ENCODE measurements around the gene MSI2.
A peak's percentile ranks its signal among the peaks of the same experiment; 100 is the strongest.

Gene MSI2

DNA sequence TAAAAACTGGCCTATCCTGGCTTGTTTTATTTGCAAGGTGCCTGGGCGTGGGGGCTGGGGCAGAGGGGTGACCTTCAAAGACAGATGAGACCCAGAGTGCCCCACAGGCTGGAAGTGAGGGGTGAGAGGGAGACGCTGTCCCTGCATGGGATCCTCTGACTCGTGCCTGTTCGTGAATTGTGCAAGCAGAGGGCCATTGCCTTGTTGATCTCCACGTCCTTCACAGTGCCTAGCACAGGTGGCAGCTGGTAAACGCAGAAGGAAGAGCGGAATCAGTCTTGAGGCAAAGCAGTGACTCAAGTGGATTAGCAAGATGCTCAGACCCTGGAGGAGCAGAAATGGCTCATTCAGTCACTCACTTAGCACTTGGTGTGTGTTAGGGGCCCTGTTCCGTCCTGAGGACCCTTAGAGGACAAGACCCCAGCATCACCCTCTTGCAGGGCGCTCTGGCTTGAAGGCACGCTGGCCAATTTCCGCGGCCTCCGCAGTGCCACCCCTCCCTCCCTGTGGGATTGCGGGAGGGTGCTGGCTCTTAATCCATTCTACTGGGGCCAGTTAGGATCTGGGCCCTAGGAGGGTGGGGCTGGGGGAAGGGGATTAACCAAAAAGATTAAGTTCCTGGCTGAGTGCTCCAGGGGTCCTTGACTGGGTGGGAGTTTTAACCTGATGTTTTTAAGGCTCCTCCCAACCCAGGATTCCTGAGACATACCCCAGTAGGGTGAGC, 337.6 kb downstream of the MSI2 start:
- DNase-seq, result no peak

DNA sequence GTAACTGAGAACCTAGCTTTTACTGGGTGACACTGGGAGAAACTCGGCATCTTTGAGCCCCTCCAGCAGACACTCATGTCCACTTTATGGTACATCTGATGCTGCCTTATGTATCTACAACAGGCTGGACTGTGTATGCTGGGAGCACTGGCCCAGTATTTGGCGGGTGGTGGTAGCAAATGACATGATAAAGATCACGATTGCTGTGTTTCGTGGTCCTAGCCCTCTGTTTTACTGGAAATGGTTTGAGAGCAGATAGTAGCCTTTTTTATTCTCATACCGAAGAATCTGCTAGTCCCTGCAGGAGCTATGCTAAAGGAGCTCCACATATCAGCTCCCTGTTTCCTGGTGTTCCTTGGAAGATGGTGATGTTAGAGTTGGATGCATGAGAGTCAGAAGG, 338.4 kb downstream of the MSI2 start:
- no peak for DNase-seq

- no peak for DNase-seq
Measured at GRCh38 chr17:57595426-57595825, 339.1 kb downstream of the MSI2 start.

- no peak for DNase-seq
Measured at GRCh38 chr17:57595947-57596695, 339.8 kb downstream of the MSI2 start.

DNA sequence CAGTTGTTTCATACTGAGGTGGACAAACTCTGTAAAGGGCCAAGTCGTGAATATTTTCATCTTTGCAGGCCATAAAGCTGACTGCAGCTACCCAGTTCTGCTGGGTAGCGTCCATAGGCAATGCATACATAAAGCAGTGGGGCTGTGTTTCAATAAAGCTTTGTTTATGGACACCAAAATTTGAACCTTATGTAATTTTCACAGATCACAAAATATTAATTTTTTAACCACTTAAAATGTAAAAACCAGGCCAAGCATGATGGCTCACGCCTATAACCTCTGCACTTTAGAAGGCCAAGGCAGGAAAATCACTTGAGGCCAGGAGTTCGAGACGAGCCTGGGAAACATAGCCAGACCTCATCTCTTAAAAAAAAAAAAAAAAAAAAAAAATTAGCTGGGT, 340.8 kb downstream of the MSI2 start:
- no peak for DNase-seq

DNA sequence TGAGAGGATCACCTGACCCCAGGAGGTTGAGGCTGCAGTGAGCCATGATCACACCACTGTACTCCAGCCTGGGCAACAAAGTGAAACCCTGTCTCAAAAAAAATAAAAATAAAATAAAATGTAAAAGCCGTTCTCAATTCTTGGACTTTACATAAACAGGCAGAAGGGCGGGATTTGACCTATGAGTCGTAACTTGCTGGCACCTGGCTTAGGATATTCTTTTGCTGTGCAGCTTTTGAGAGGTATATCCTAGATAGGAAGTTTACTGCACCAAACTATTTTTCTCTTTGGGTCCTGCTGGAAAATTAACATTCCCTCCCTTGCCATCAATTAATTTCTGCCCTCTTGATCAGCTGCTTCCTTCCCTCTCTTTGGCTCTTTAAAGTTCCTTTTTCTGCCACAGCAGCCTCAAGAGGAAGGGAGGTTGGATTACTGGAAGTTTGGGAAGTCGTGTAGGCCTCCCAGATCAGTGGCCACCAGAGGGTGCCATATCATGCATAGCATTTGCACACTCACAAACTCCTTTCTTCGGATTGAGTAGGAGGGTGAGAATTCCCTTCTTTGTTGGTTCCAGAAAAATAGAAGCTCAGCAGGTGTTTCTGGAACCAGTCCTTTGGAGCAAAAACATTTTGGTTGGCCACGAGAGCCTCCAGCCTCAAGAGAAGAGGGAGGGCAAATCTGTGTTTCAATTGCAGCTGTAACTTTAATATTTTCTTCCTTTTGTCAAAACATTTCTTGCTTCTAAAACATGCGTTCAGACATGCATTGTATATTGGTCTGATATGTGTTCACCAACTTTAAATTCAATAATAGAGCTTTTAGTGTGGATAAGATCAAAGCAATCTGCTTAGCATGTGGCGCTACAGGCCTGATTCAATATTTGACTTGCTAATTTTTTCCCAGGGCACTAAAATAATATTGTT, 341.5 kb downstream of the MSI2 start:
- DNase-seq, result no peak

DNA sequence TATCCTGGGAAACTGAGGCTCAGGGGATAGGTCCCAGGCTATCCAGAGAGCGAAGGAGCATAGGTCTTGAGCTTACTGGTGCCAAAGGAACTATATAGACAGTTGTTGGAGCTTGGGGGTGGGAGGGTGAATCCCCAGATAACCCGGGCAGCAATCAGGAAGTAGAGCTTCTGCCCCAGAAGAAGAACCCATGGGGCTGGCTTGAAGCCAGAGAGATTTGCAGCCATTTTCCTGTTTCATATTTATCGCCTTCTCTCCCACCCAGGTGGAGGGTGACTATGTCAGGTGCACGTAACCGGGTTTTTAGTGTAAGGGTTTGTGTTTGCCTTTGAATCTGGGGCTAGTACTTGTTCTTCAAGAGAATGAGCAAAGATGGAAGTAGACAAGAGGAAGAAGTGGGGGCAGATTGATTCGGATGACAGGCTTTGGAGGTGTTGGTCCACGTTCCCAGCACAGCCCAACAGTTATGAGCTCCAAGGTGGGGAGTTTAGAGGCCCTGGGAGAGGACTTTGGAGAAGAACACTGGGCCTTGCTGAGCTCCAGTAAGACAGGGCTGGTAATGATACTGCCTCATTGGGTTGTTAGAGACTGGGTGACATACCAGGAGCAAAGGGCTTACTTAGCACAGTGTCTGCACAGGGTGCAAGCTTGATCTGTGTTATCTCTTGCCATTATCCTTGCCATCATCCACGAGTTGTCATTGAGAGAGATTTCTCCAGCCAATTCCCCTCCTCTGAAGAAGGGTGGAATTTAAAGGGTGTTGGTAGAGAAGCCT, 343.1 kb downstream of the MSI2 start:
- DNase-seq, result no peak

DNA sequence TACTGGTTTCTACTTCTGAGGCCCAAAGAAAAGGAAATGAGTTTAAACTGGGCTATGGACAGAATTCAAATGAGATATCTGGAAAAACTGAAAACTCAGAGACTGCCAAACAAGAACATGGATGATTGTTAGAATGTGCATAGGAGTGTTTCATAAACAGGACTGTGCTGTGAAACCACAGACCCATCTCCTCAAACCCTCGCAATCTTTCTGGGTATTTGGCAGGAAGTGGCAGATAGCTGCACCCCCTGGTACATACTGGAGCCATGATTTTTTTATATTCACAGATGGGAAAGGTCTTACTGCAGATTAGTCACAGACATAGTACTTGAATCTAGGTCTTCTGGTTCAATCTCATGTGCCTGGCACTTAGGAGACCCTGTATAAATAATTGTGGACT, 343.8 kb downstream of the MSI2 start:
- DNase-seq, result no peak

GRCh38 chr17:57601143-57601735, 344.9 kb downstream of the MSI2 start:
- DNase-seq, result peak; percentile 76

DNA sequence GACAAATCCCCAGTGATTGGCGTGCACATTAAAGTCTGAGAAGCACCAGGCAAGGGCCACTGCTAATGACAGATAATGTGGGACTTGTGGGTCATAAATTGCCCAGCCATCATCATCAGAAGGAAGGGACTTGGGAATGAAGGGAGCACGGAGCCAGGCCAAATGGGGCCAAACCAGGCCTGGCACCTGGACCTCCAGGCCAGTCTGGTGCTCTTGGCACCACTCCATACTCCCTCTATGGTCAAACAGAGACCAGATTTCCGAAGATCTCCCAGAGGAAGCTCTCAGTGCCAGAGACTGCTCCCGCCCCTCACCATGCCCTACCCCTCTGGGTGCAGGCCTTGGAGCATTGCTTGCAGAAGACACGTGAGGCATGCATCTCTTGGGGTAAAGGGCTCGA, 346.6 kb downstream of the MSI2 start:
- no peak for DNase-seq

DNA sequence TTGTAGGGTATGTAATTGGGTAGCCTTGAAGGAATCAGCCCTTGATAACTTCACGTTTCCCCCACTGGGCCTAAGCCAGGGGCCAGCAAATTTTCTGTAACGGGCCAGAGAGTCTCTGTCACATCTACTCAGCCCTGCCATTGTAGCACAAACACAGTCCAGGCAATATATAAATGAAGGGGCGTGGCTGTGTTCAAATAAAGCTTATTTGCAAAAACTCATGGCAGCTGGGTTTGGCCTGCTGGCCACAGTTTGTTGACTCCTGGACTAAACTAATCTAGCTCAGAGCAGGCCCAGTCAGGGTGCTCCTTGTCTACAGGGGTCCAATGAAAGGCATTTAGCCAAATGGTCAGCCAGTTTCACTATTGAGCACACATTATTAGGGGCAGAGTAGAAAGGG, 347.2 kb downstream of the MSI2 start:
- no peak for DNase-seq

GRCh38 chr17:57603978-57604377, 347.7 kb downstream of the MSI2 start:
- peak; percentile 82 for DNase-seq

GRCh38 chr17:57604771-57605674, 348.7 kb downstream of the MSI2 start:
- DNase-seq, result peak; percentile 74

DNA sequence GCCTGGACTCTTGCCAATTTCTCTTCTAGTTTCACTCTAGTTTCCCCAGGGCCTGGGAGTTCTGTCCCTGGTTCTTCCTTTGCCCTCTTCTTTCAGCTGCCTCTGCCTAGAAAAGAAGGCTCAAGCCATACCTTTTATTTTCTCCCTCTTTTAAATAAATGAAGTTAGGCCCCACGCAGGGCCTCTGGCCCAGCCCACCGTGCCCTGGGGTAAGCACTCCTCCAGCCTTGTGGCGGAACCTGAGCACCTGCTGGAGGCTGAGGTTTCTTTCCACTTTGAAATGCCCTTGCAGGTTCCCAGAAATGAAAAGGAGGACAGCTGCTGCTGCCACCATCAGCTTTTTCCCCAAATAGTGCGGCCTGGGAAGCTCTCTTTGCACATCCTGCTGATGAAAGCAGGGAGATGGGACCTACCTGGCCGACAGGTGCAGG, 349.4 kb downstream of the MSI2 start:
- DNase-seq, result no peak

DNA sequence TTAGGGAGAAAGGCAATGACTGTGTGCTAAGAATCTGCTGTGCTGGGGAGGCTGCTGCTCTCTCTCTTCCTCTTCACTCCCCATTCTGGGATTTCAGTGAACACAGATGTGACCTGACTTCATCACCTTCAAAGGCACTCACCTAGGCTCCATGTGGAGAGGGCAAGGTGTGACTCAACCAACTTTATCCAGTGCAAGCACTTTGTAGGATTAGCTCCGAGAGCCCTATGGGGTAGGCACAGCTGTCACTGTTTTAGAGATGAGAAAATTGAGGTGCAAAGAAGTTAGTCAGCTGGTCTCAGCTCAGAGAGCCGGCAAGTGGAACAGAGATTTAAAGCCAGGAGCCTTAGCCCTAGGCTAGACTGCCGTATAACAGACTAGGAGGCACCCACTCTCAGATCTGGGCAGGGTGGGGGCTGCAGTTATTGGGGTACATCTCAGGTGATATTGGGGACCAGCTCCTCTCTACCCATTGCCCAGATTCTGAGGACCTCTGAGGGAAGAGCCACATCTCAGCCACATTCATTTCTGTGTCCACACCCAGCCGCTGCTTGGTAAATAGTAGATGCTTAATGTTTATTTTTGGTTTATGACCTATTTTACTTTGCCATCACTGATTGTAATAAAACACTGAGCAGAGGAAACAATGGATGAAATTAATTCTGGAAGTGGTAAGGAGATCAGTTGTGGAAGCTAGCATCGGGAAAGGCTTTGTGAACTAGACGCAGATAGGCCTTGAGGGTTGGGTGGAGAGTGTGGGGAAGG, 350.0 kb downstream of the MSI2 start:
- no peak for DNase-seq

- DNase-seq, result no peak
Measured at GRCh38 chr17:57607553-57608120, 351.3 kb downstream of the MSI2 start.

DNA sequence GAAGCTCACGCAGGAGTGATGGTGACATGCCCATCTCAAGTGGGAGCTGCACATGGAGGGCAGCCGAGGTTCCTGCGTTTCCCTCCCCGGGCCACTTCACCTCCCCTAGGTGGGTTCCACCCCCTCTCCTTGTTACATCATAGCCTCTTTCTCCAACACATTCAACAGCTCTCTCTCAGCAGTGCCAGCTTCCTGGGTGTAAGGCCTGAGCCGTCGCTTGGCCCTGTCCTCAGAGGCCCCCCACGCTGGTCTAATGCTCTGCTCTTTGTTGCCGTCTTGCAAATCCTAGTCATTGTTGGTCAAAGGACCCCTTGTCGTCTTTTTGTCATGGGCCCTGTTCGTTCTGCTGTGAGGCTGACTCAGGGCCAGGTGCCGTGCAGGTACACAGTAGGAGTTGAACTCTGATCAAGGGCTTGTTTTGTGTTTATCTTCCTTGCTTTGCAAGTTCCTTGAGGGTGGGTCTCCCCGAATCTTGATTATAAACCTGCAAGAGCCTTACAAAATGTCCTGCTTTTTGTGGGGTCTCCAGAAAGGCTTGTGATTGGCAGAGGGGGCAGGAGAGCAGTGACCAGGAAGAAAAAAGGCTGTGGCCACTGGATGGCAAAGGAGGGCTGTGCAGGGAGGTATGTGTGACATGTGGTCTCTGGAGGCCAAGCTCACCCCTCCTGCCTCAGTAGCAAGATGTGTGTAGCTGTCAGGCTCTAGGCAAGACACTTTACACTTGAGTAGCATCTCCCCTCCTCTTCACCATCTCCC, 352.2 kb downstream of the MSI2 start:
- DNase-seq, result no peak

- no peak for DNase-seq
Measured at GRCh38 chr17:57609125-57609877, 353.0 kb downstream of the MSI2 start.

Measured in activated CD8-positive, alpha-beta memory T cell treated with anti-CD3 and anti-CD28 coated beads for 24 hours (primary cell).